Measurements from ENCODE around the gene ARHGEF4. TPM values are rescaled to one million over a fixed set of nuclear protein-coding genes. Genes with fewer than 3 reads are reported as not detected.
A peak's percentile ranks its signal among the peaks of the same experiment; 100 is the strongest.

Gene ARHGEF4
- total RNA-seq, 2 donors from 2014 or later = 2.8 to 6.5 TPM

DNA sequence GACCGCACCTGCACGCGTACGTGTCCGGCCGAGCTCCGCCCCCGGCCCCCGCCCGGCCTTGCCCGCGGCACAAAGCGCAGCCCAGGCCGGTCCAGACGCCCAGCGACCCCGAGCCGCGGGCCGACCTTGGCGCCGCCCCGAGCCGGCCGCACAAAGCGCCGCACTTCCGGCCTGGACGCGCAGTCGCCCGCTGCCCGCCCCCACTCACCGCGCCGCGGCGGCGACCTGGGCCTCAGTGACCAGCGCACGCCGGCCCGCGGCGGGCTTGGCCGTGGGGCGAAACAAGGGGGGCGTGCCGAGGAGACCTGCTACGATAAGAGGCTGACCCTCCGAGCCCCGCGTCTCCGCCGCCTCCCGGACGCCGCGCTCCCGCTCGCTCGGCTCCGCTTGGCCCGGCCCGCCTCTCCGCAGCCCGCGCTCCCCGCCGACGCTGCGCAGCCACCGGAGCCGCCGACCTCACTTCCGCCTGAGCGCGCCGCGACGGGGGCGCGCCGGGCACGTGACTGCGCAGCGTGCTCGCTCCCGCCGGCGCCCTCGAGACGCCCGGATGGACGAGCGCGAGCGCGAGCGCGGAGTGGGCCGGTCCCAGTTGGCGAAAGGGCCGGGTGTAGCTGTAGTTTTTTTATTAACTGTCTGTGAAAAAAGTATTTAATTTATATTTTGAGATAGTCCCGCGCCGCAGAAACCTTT, 256.4 kb downstream of the ARHGEF4 start, which contains the start of gene FAM168B:
Gene FAM168B (minus strand): TSS at position 455 of the 690 bp plus-strand sequence. CDS start 10,814 bp downstream, outside the sequence.
- no peaks in the 10 kb centered on the region for H3K27me3 ChIP-seq (replicated peaks; ENCODE audit: insufficient read depth)
- ATAC-seq (ENCODE audit: insufficient number of reproducible peaks, low FRiP score, low read depth) (peak; percentile 95), DNase-seq (ENCODE audit: low spot score) (peak; percentile 20)
- TF ChIP-seq CTCF (IDR thresholded peaks at IDR 0.05) = no peak
- H3K27ac ChIP-seq = peak within 1 kb of the TSS; percentile 82 to 95
- no peaks in the 10 kb centered on the region for H3K36me3 ChIP-seq
- peaks cover 13 to 19% of the 10 kb centered on the region in 2 donors for H3K4me1 ChIP-seq (ENCODE audit: control insufficient read depth in 1 of 2, low read depth in 2 of 2)
- H3K4me3 ChIP-seq = peak within 1 kb of the TSS; percentile 100
- no peaks in the 10 kb centered on the region for H3K9me3 ChIP-seq

DNA sequence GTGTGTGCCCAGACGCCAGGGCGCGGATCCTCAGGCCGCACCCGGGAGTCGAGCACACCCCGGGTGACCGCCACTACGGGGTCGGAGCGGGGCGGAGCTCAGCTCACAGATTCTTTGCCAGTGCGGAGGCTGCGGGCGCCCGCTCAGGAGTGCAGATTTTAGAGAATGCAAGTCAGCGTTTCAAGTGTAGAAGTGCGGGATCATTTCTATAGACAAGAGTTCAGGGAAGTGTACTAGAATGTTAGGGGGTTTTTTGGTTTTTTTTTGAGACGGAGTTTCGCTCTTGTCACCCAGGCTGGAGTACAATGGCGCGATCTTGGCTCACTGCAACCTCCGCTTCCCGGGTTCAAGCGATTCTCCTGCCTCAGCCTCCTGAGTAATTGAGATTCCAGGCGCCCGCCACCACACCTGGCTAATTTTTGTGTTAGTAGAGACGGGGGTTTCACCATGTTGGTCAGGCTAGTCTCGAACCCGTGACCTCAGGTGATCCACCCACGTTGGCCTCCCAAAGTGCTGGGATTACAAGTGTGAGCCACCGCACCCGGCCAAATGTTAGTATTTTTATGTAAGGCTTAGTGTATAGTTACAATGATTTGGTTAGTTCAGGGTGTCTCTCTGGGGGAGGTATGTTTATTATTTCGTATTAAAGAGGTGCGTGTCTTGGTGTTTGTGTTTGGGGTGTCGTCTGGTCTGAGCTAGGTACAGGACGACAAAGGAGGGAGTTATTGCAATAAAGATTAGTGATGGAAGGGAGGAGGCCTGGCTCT, 257.2 kb downstream of the ARHGEF4 start:
- no peaks in the 10 kb centered on the region for H3K27me3 ChIP-seq (replicated peaks; ENCODE audit: insufficient read depth)
- TF ChIP-seq CTCF (IDR thresholded peaks at IDR 0.05) = no peak
- no peaks in the 10 kb centered on the region for H3K36me3 ChIP-seq
- peak overlapping the region; percentile 100 for H3K4me3 ChIP-seq
- H3K27ac ChIP-seq = peak overlapping the region; percentile 82 to 95
- peaks cover 13 to 19% of the 10 kb centered on the region in 2 donors for H3K4me1 ChIP-seq (ENCODE audit: control insufficient read depth in 1 of 2, low read depth in 2 of 2)
- peak; percentile 62 for ATAC-seq (ENCODE audit: insufficient number of reproducible peaks, low FRiP score, low read depth)
- peak; percentile 17 for DNase-seq (ENCODE audit: low spot score)
- H3K9me3 ChIP-seq = no peaks in the 10 kb centered on the region

GRCh38 chr2:131094463-131095281, 258.0 kb downstream of the ARHGEF4 start:
- Histone ChIP-seq H3K27me3 (replicated peaks; ENCODE audit: insufficient read depth) (no peaks in the 10 kb centered on the region), H3K4me3 (no peak overlapping the region), H3K27ac (no peak overlapping the region), H3K4me1 (ENCODE audit: control insufficient read depth in 1 of 2, low read depth in 2 of 2) (peaks cover 13 to 19% of the 10 kb centered on the region in 2 donors), H3K9me3 (no peaks in the 10 kb centered on the region), H3K36me3 (no peaks in the 10 kb centered on the region)
- ATAC-seq (ENCODE audit: insufficient number of reproducible peaks, low FRiP score, low read depth) (no peak), DNase-seq (ENCODE audit: low spot score) (no peak)
- TF ChIP-seq CTCF (IDR thresholded peaks at IDR 0.05) = no peak

Other genes with a start within 250 kb of the ARHGEF4 start
- not detected for gene CFC1, start 237.3 kb upstream of the ARHGEF4 start, total RNA-seq
- gene POTEJ, start 225.5 kb upstream of the ARHGEF4 start, total RNA-seq = not detected
- not detected for gene GPR148, start 107.8 kb upstream of the ARHGEF4 start, total RNA-seq
- gene AMER3, start 81.4 kb upstream of the ARHGEF4 start, total RNA-seq = not detected

Measured in thoracic aorta (tissue), 2 donors.